Caco-2 (cell line): ENCODE results near the gene COG6. TPM values are rescaled to one million over a fixed set of nuclear protein-coding genes. Genes with fewer than 3 reads are reported as not detected.

ENCODE experiments used
- BruUV-seq: library from RNA; stranded (reverse); fragments of 400-500 nt; replicated peaks from 2 replicates; lab custom pipeline; 2021; lab: Mats Ljungman, UMichigan
- CTCF ChIA-PET: fragments of 300-600 bp; sonication (Branson Sonifier 250); formaldehyde crosslinking; loops from one replicate; lab custom pipeline; 2022; ENCODE audit warnings: antibody characterized with exemption; lab: Charles Lee
- POLR2A ChIA-PET: fragments of 300-600 bp; sonication (Branson Sonifier 250); formaldehyde crosslinking; loops from one replicate; lab custom pipeline; 2022; ENCODE audit warnings: antibody characterized with exemption; lab: Charles Lee
- DNase-seq, 2 experiments: peaks; one replicate each; pipeline versions ENCODE4 v3.0.0 to v3.0.0-alpha.2; 2020 to 2022
- H3K27me3 ChIP-seq: replicated peaks from 2 replicates; pipeline ENCODE4 v1.6.0; 2011; ENCODE audit warnings: low read length; ENCODE audit not compliant: control insufficient read depth, insufficient read depth
- H3K36me3 ChIP-seq: 2 replicates; pipeline ENCODE4 v1.5.1; 2011; ENCODE audit warnings: low read length; ENCODE audit not compliant: control insufficient read depth, insufficient read depth
- H3K4me1 ChIP-seq: fragments of 250-450 bp; sonication (Bioruptor Pico); 2 replicates; pipeline ENCODE4 v1.5.1; 2020; ENCODE audit warnings: mild to moderate bottlenecking
- H3K4me3 ChIP-seq: 2 replicates; pipeline ENCODE4 v1.5.1; 2011; ENCODE audit warnings: low read depth, mild to moderate bottlenecking, control low read depth, low read length
- H3K9me3 ChIP-seq: fragments of 250-450 bp; sonication (Bioruptor Pico); 2 replicates; pipeline ENCODE4 v1.5.1; 2020; ENCODE audit warnings: mild to moderate bottlenecking, moderate library complexity
- H3K27ac Mint-ChIP-seq: one replicate; pipeline ENCODE4 v1.8.0; 2022; ENCODE audit warnings: mixed read lengths; ENCODE audit not compliant: unreplicated experiment
- H3K27me3 Mint-ChIP-seq: one replicate; pipeline ENCODE4 v1.8.0; 2022; ENCODE audit warnings: mixed read lengths; ENCODE audit not compliant: insufficient read depth, unreplicated experiment
- H3K36me3 Mint-ChIP-seq: one replicate; pipeline ENCODE4 v1.8.0; 2022; ENCODE audit warnings: mild to moderate bottlenecking, mixed read lengths; ENCODE audit not compliant: insufficient read depth, unreplicated experiment
- H3K4me1 Mint-ChIP-seq: one replicate; pipeline ENCODE4 v1.8.0; 2022; ENCODE audit warnings: low read depth, mixed read lengths; ENCODE audit not compliant: unreplicated experiment
- H3K4me3 Mint-ChIP-seq: one replicate; pipeline ENCODE4 v1.8.0; 2022; ENCODE audit warnings: mild to moderate bottlenecking, moderate library complexity, mixed read lengths; ENCODE audit not compliant: unreplicated experiment
- H3K9me3 Mint-ChIP-seq: one replicate; pipeline ENCODE4 v1.8.0; 2022; ENCODE audit warnings: mixed read lengths; ENCODE audit not compliant: unreplicated experiment
- intact Hi-C: fragments of 100-400 bp; cut with micrococcal nuclease; formaldehyde crosslinking; loops from one replicate; pipeline ENCODE4 v1.10.0; 2022; ENCODE audit not compliant: unreplicated experiment
- total RNA-seq: library from RNA; stranded (reverse); gene quantifications from 2 replicates; pipeline ENCODE4 v1.2.3, GENCODE V29; 2022
- TF ChIP-seq, protein P1 (sequence below), 2 experiments: fragments of 200-600 bp in 1 of 2; IDR thresholded peaks; 1 replicate in 1 of 2; 2 replicates in 1 of 2; pipeline versions ENCODE4 v1.5.1 to v1.8.0; 2011 to 2022; ENCODE audit warnings: antibody characterized with exemption in 1 of 2, control low read depth in 1 of 2, inconsistent platforms in 1 of 2, low read depth in 1 of 2, low read length in 1 of 2, mild to moderate bottlenecking in 1 of 2, moderate library complexity in 1 of 2; ENCODE audit not compliant: insufficient read depth in 1 of 2, severe bottlenecking in 1 of 2, unreplicated experiment in 1 of 2

COG6 gene
- total RNA-seq, 1 experiment from 2014 or later = 63.6 TPM

DNA sequence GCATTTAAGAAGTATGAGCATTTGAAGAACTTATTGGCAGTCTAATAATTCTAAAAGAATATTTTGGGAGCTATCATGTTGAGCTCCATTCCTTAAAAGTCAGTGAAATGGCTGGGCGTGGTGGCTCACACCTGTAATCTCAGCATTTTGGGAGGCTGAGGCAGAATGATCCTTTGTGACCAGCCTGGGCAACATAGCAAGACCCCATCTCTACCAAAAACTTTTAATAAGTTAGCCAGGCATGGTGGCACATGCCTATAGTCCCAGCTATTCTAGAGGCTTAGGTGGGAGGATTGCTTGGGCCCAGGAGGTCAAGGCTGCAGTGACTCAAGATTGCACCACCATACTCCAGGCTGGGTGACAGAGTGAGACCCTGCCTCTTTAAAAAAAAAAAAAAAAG lies 8.0 kb downstream of the COG6 start:
- H3K4me1 Mint-ChIP-seq = no peaks in the 10 kb centered on the region
- ChIA-PET POLR2A (no interaction called here), CTCF (no interaction called here)
- Histone ChIP-seq H3K27me3 (no peaks in the 10 kb centered on the region), H3K9me3 (no peaks in the 10 kb centered on the region), H3K4me3 (no peak overlapping the region), H3K4me1 (no peaks in the 10 kb centered on the region), H3K36me3 (no peaks in the 10 kb centered on the region)
- H3K9me3 Mint-ChIP-seq = no peaks in the 10 kb centered on the region
- no peak for DNase-seq
- intact Hi-C loops = no loop called here
- no peak overlapping the region for H3K4me3 Mint-ChIP-seq
- H3K36me3 Mint-ChIP-seq = peaks cover 14% of the 10 kb centered on the region
- no peak overlapping the region for H3K27ac Mint-ChIP-seq
- TF ChIP-seq, protein P1, sequence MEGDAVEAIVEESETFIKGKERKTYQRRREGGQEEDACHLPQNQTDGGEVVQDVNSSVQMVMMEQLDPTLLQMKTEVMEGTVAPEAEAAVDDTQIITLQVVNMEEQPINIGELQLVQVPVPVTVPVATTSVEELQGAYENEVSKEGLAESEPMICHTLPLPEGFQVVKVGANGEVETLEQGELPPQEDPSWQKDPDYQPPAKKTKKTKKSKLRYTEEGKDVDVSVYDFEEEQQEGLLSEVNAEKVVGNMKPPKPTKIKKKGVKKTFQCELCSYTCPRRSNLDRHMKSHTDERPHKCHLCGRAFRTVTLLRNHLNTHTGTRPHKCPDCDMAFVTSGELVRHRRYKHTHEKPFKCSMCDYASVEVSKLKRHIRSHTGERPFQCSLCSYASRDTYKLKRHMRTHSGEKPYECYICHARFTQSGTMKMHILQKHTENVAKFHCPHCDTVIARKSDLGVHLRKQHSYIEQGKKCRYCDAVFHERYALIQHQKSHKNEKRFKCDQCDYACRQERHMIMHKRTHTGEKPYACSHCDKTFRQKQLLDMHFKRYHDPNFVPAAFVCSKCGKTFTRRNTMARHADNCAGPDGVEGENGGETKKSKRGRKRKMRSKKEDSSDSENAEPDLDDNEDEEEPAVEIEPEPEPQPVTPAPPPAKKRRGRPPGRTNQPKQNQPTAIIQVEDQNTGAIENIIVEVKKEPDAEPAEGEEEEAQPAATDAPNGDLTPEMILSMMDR (IDR thresholded peaks at IDR 0.05; ENCODE audit: insufficient read depth in 1 of 2, low read depth in 1 of 2, low read length in 1 of 2, severe bottlenecking in 1 of 2, unreplicated experiment in 1 of 2) = no peak
- no peaks in the 10 kb centered on the region for H3K27me3 Mint-ChIP-seq
- BruUV-seq = no TSS peak

DNA sequence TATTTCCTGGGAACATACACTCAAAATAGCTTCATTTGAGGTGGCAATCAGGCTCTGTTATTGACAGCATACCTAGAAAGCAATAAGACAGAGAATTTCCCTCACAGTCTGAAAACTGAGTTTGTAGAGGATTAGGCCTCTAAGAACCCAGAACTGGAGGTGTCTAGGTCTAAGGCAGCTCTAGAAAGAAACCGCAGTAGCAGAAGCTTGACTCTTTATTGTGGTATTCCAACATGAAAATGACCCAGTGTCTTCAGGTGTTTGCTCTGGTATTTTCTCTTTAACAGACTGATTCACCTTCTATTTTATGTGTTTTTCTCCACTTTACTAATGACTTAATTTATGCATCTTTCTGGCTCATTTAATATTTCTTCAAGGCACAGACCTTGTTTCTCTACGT lies 8.5 kb downstream of the COG6 start:
- CTCF ChIA-PET = no interaction called here
- Histone ChIP-seq H3K27me3 (no peaks in the 10 kb centered on the region), H3K4me3 (no peak overlapping the region), H3K4me1 (no peaks in the 10 kb centered on the region), H3K36me3 (no peaks in the 10 kb centered on the region), H3K9me3 (no peaks in the 10 kb centered on the region)
- no TSS peak for BruUV-seq
- Mint-ChIP-seq H3K27ac (no peak overlapping the region), H3K9me3 (no peaks in the 10 kb centered on the region), H3K4me1 (no peaks in the 10 kb centered on the region), H3K36me3 (peaks cover 14% of the 10 kb centered on the region), H3K4me3 (no peak overlapping the region), H3K27me3 (no peaks in the 10 kb centered on the region)
- intact Hi-C loops = no loop called here
- no peak for DNase-seq
- TF ChIP-seq, protein P1 (IDR thresholded peaks at IDR 0.05; ENCODE audit: insufficient read depth in 1 of 2, low read depth in 1 of 2, low read length in 1 of 2, severe bottlenecking in 1 of 2, unreplicated experiment in 1 of 2) = no peak
- POLR2A ChIA-PET = interaction anchor here (0.5 kb wide), 1 partner anchor 8 kb away, joined by 3 read pairs; no protein-coding TSS in a partner anchor

DNA sequence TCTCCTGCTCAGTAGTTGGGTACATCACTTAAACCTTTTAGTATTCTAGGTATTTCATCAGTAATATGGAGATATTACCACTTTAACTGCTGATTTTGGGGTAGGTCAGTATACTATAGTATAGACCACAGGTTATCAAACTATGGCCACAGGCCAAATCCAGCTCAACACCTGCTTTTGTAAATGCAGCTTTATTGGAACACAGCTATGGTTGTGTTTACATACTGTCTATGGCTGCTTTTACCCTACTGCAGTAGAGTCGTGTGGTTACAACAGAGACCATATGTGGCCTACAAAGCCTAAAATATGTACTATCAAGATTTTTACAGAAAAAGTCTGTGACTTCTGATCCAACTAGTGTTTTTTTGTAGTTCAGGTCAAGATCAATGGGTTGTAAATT lies 10.3 kb downstream of the COG6 start:
- intact Hi-C loops = no loop called here
- Mint-ChIP-seq H3K9me3 (no peaks in the 10 kb centered on the region), H3K4me1 (no peaks in the 10 kb centered on the region), H3K36me3 (peaks cover 14% of the 10 kb centered on the region), H3K4me3 (no peak overlapping the region), H3K27me3 (no peaks in the 10 kb centered on the region), H3K27ac (no peak overlapping the region)
- Histone ChIP-seq H3K4me1 (no peaks in the 10 kb centered on the region), H3K4me3 (no peak overlapping the region), H3K36me3 (no peaks in the 10 kb centered on the region), H3K9me3 (no peaks in the 10 kb centered on the region), H3K27me3 (no peaks in the 10 kb centered on the region)
- DNase-seq = no peak
- ChIA-PET CTCF (no interaction called here), POLR2A (no interaction called here)
- TF ChIP-seq, protein P1 (IDR thresholded peaks at IDR 0.05; ENCODE audit: insufficient read depth in 1 of 2, low read depth in 1 of 2, low read length in 1 of 2, severe bottlenecking in 1 of 2, unreplicated experiment in 1 of 2) = no peak
- no TSS peak for BruUV-seq
